Transverse colon (tissue), 4 donors: ENCODE measurements around the gene DGAT2. TPM values are rescaled to one million over a fixed set of nuclear protein-coding genes. Genes with fewer than 3 reads are reported as not detected.

Source experiments
- DNase-seq: peaks from one replicate; pipeline ENCODE4 v3.0.0-alpha.2; 2019
- H3K27ac ChIP-seq, 4 donors: fragments of 200-600 bp; sonication (generic); 2 replicates each; pipeline ENCODE4 v1.5.1; 2016 to 2018; ENCODE audit warnings: inconsistent platforms in 4 of 4
- H3K27me3 ChIP-seq: fragments of 200-600 bp; sonication (generic); 2 replicates; pipeline ENCODE4 v1.5.1; 2017; ENCODE audit warnings: inconsistent platforms
- H3K36me3 ChIP-seq, 4 donors: fragments of 200-600 bp; sonication (generic); 2 replicates each; pipeline ENCODE4 v1.5.1; 2017 to 2019; ENCODE audit warnings: inconsistent platforms in 4 of 4
- H3K4me1 ChIP-seq, 4 donors: fragments of 200-600 bp; sonication (generic); 2 replicates each; pipeline ENCODE4 v1.5.1; 2017 to 2020; ENCODE audit warnings: inconsistent platforms in 4 of 4
- H3K4me3 ChIP-seq, 4 donors: fragments of 200-600 bp; sonication (generic); 1 replicate in 1 of 4; 2 replicates in 3 of 4; pipeline versions ENCODE4 v1.5.1 to v1.6.1; 2017 to 2019; ENCODE audit warnings: inconsistent platforms in 4 of 4
- H3K9me3 ChIP-seq, 2 donors: fragments of 200-600 bp; sonication (generic); 2 replicates each; pipeline ENCODE4 v1.5.1; 2017 to 2019; ENCODE audit warnings: inconsistent platforms in 2 of 2
- EP300 ChIP-seq: sonication (generic); formaldehyde crosslinking; IDR thresholded peaks from one replicate; pipeline ENCODE4 v1.6.1; 2017; ENCODE audit warnings: antibody characterized with exemption, low read depth
- POLR2A ChIP-seq: fragments of 450-650 bp; IDR thresholded peaks from one replicate; pipeline ENCODE4 v1.6.1; 2016; ENCODE audit warnings: antibody characterized with exemption, mild to moderate bottlenecking, moderate library complexity
- POLR2AphosphoS5 ChIP-seq, 3 donors: sonication (generic); formaldehyde crosslinking; IDR thresholded peaks; one replicate each; pipeline ENCODE4 v1.6.1; 2016; ENCODE audit warnings: antibody characterized with exemption in 3 of 3
- WGBS, 2 donors: methylation state at CpG; one replicate each; pipeline ENCODE4 v1.1.5; 2018; ENCODE audit warnings: low coverage in 1 of 2; 5-methylcytosine and 5-hydroxymethylcytosine counted together
- in situ Hi-C, 4 donors: fragments of 200-750 bp; cut with MboI; loops; one replicate each; pipeline versions ENCODE4 v1.15.0 to v1.15.1; 2017; ENCODE audit warnings: low sequenced_read_pairs in 3 of 4, low pct_ligation_motif_present in 1 of 4, low pct_unique_long_range_greater_than_20kb in 1 of 4
- intact Hi-C: fragments of 100-400 bp; cut with DNase I; formaldehyde crosslinking; loops from one replicate; pipeline ENCODE4 v1.15.1; 2023; ENCODE audit warnings: low total_unique reads
- total RNA-seq, 4 donors: library from RNA; depleted of rRNA; stranded (reverse); fragments of >200 nt; gene quantifications; one replicate each; pipeline ENCODE4 v1.1.0, GENCODE V29; 2016
- TF ChIP-seq, protein P1 (sequence below), 5 experiments: fragments of 200-600 bp in 3 of 5; fragments of 450-650 bp in 2 of 5; sonication (generic) in 3 of 5; IDR thresholded peaks; 1 replicate in 2 of 5; 2 replicates in 3 of 5; pipeline ENCODE4 v1.5.1; 2016 to 2017; ENCODE audit warnings: antibody characterized with exemption in 5 of 5, inconsistent platforms in 3 of 5, mild to moderate bottlenecking in 2 of 5, moderate library complexity in 1 of 5

DGAT2 gene
- total RNA-seq, 4 donors from 2014 or later, result 3.3 to 3.7 TPM; not detected in 2

DNA sequence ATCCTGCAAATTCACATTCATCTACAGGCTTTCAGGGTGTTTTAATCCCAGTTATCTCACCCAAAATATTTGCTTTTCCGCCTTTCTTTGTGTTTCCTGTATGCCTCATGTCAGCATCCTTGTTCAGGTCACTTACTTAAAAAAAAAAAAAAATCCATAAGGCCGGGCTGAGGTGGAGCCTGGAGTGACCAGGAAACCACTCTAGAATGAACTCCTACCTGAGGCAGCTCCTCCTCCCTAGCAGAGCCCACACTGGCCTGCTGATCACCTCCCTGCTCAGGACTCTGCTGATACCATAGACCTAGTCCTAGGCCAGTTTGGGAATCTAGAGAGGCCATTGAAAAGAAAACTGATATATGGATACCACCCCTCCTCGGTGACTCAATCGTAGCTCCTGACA lies 8.7 kb upstream of the DGAT2 start:
- TF ChIP-seq POLR2AphosphoS5 (IDR thresholded peaks at IDR 0.05) (no peak), POLR2A (no peak)
- no peaks in the 10 kb centered on the region for H3K4me1 ChIP-seq
- DNase-seq, result no peak
- H3K27ac ChIP-seq, result no peak overlapping the region
- WGBS, 2 donors, result 66 to 73% methylated on average over 3 to 4 of the region's 4 CpGs
- no peaks in the 10 kb centered on the region for H3K9me3 ChIP-seq
- H3K27me3 ChIP-seq, result no peaks in the 10 kb centered on the region
- intact Hi-C loops, result no loop called here
- in situ Hi-C loops, result no loop called here
- H3K4me3 ChIP-seq, result no peak overlapping the region
- no peaks in the 10 kb centered on the region for H3K36me3 ChIP-seq

DNA sequence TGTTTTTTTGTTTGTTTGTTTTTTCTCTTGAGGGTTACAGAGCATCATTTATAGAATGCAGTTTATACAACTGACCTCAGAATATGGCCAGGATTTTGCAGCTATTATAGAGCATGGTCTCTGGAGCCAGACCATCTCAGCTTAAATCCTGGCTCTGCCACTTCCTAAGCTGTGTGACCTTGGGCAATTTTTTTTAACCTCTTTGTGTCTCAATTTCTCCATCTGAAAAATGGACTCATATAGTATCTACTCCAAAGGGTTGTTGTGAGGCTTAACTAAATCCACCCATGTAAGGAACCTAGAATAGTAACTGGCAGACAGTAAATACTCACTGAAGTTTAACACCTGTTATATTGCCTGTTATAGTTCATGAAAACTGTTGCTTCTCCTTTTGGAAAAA lies 8.3 kb upstream of the DGAT2 start:
- no peak for DNase-seq

DNA sequence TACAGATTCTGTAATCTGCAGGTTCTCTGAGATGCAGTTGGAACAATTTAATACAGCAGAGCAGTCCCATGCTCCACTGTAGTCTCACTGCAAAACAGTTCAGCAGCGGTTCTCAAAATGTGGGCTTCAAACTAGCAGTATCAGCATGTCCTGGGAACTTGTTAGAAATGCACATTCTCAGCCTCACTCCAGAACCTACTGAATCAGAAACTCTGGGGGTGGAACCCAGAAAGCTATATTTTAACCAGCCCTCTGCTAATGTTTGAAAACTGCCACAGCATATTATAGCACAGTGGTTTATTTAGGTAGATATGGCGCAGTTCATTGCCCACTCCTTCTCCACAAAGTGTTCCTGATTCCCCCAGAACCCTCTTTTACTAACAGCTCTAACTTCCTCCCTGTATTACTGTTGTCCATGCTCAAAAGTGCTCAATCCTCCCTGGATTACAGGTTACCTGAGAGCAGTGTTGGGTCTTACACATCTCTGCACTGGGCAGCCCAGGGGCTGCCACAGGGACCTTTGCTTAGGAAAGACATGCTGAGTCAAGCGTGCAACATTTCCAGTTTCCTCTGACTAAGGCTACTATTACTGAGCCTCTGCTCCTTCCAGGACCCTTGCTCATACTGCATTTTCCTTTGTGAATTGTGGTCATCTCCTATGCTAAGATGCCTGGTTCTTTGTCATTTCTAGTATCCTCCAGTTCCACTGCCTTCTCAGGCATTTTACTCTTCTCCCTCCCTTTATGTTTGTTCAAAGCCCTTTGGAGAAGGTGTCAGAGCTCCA lies 7.7 kb upstream of the DGAT2 start:
- in situ Hi-C loops, result no loop called here
- intact Hi-C loops, result no loop called here
- no peak overlapping the region for H3K27ac ChIP-seq
- H3K4me3 ChIP-seq, result no peak overlapping the region
- H3K36me3 ChIP-seq, result no peaks in the 10 kb centered on the region
- no peaks in the 10 kb centered on the region for H3K9me3 ChIP-seq
- H3K27me3 ChIP-seq, result no peaks in the 10 kb centered on the region
- DNase-seq, result no peak
- 85 to 91% methylated on average over 2 to 3 of the region's 3 CpGs for WGBS, 2 donors
- no peak for TF ChIP-seq POLR2AphosphoS5 (IDR thresholded peaks at IDR 0.05)
- TF ChIP-seq POLR2A, result no peak
- TF ChIP-seq, protein P1, sequence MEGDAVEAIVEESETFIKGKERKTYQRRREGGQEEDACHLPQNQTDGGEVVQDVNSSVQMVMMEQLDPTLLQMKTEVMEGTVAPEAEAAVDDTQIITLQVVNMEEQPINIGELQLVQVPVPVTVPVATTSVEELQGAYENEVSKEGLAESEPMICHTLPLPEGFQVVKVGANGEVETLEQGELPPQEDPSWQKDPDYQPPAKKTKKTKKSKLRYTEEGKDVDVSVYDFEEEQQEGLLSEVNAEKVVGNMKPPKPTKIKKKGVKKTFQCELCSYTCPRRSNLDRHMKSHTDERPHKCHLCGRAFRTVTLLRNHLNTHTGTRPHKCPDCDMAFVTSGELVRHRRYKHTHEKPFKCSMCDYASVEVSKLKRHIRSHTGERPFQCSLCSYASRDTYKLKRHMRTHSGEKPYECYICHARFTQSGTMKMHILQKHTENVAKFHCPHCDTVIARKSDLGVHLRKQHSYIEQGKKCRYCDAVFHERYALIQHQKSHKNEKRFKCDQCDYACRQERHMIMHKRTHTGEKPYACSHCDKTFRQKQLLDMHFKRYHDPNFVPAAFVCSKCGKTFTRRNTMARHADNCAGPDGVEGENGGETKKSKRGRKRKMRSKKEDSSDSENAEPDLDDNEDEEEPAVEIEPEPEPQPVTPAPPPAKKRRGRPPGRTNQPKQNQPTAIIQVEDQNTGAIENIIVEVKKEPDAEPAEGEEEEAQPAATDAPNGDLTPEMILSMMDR (IDR thresholded peaks at IDR 0.05), result no peak
- TF ChIP-seq EP300, result no peak
- H3K4me1 ChIP-seq, result no peaks in the 10 kb centered on the region

More for the DNA sequence above, 8.3 kb upstream of the DGAT2 start:
- H3K27ac ChIP-seq, result no peak overlapping the region
- intact Hi-C loops, result no loop called here
- H3K27me3 ChIP-seq, result no peaks in the 10 kb centered on the region
- TF ChIP-seq POLR2AphosphoS5 (IDR thresholded peaks at IDR 0.05) (no peak), POLR2A (no peak), EP300 (no peak)
- TF ChIP-seq, protein P1 (IDR thresholded peaks at IDR 0.05), result no peak
- no peaks in the 10 kb centered on the region for H3K36me3 ChIP-seq
- no peaks in the 10 kb centered on the region for H3K4me1 ChIP-seq
- H3K4me3 ChIP-seq, result no peak overlapping the region
- H3K9me3 ChIP-seq, result no peaks in the 10 kb centered on the region
- in situ Hi-C loops, result no loop called here

DNA sequence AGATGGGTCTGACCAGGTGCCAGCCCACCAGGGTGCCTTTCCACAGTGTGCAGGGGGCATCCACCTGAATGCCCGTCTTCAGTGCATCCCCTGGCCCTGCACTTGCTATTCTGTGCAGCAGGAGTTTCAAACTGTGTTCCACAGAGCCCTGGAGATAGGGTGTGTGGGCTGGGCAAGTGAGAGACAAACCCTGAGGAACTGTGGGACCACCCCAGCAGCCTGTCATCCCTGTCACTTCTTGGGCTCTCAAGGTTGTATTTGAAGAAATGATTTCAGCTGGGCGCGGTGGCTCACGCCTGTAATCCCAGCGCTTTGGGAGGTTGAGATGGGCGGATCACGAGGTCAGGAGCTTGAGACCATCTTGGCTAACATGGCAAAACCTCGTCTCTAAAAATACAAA lies 6.4 kb upstream of the DGAT2 start:
- Histone ChIP-seq H3K36me3 (no peaks in the 10 kb centered on the region), H3K4me3 (no peak overlapping the region), H3K9me3 (no peaks in the 10 kb centered on the region), H3K27me3 (no peaks in the 10 kb centered on the region), H3K27ac (no peak overlapping the region), H3K4me1 (no peaks in the 10 kb centered on the region)
- DNase-seq, result no peak
- intact Hi-C loops, result no loop called here
- 90% methylated on average over 8 of the region's 8 CpGs; no CpG with 5 or more reads in 1 of the 2 donors for WGBS, 2 donors
- in situ Hi-C loops, result no loop called here
- no peak for TF ChIP-seq POLR2AphosphoS5 (IDR thresholded peaks at IDR 0.05)
- TF ChIP-seq, protein P1 (IDR thresholded peaks at IDR 0.05), result no peak
- no peak for TF ChIP-seq EP300
- no peak for TF ChIP-seq POLR2A

DNA sequence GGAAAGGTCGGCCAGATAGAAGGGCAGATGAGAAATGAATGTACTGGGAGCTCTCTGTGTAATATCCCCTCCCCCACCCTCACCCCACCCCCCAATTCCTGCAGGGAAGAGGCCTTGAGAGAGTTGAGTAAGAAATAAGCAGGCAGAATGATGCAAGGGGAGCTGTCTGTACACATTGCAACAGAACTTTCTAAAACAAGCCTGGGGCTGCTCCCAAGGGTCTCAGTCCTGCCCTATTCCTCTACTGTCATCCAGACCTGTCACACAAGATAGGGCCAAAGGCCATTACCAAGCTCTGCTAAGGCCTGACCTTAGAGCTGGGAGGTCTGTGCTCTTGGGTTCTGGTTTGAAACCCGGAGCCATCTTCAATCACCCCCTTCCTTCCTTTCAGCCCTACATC lies 5.7 kb upstream of the DGAT2 start:
- intact Hi-C loops (no loop called here), in situ Hi-C loops (no loop called here)
- H3K4me3 ChIP-seq, result no peak overlapping the region
- 86 to 89% methylated on average over 2 of the region's 2 CpGs for WGBS, 2 donors
- peaks cover 5% of the 10 kb centered on the region for H3K27me3 ChIP-seq
- no peaks in the 10 kb centered on the region for H3K9me3 ChIP-seq
- TF ChIP-seq POLR2AphosphoS5 (IDR thresholded peaks at IDR 0.05) (no peak), POLR2A (no peak), EP300 (no peak)
- TF ChIP-seq, protein P1 (IDR thresholded peaks at IDR 0.05), result no peak
- H3K27ac ChIP-seq, result no peak overlapping the region
- H3K4me1 ChIP-seq, result peaks cover 2 to 4% (median 3%) of the 10 kb centered on the region in 4 donors
- no peak for DNase-seq
- no peaks in the 10 kb centered on the region for H3K36me3 ChIP-seq
